Stomach (tissue), 4 donors: Measurements from ENCODE around the gene IRAK3.

ENCODE experiments used
- CTCF ChIP-seq, 7 experiments: fragments of 450-650 bp in 4 of 7; fragments of 200-600 bp in 3 of 7; sonication (generic) in 3 of 7; IDR thresholded peaks; one replicate each; pipeline ENCODE4 v1.5.1; 2016 to 2019; ENCODE audit warnings: antibody characterized with exemption in 7 of 7, control low read depth in 2 of 7, mild to moderate bottlenecking in 1 of 7
- POLR2A ChIP-seq, 4 donors: fragments of 450-650 bp; IDR thresholded peaks; one replicate each; pipeline ENCODE4 v1.6.1; 2016; ENCODE audit warnings: antibody characterized with exemption in 4 of 4, control low read depth in 2 of 4, mild to moderate bottlenecking in 1 of 4, moderate library complexity in 1 of 4

DNA sequence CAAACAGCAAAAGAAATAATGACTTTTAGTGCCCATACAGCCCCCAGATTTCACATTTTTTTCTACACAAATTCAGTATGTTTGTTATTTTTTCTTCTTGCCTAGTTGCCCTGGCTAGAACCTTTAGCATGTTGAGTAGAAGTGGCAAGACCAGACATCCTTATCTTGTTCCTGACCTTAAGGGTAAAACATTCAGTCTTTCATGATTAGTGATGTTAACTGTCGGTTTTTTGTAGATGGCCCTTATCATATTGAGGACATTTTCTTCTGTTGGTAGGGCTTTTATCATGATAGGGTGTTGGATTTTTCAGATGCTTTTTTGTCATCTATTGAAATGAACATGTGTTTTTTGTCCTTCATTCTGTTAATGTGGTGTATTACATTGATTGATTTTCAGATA lies 17.1 kb downstream of the IRAK3 start:
- TF ChIP-seq POLR2A (IDR thresholded peaks at IDR 0.05) (no peak), CTCF (IDR thresholded peaks at IDR 0.05) (no peak)
